ENCODE data around the gene RNASE12.
"Not testable (repeated sequence)": the region's sequence is repeated elsewhere in the genome, so short reads cannot be mapped to it uniquely, and the experiment has no call there.

Gene RNASE12

DNA sequence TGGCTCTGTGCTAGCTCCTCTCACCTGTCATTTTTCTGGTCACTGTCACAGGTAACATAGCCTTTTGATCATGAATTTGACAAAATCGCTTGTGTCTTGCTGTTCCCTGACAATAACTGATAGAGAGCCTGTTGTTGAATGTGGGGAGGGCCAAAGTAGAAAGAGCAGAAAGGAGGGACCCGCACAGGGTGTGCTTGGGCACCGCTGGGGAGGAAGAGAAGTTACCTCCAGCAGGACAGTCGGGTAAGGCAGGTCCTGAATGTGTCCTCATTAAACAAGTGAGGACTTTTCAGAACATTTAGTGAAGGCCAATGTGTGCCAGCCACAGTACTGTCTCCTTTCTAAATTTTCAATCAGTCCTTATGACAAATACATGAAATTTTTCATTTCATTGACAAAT, at the start of gene RNASE12:
RNASE12 (minus strand) TSS at position 142 of the 400 bp plus-strand sequence. CDS start 653 bp downstream, outside the sequence.
- no peak for DNase-seq

- peak; percentile 62 for DNase-seq
These were observed 41.9 kb upstream of the RNASE12 start for GRCh38 chr14:20632831-20633691.

GRCh38 chr14:20632448-20632830, 41.3 kb upstream of the RNASE12 start:
- peak; percentile 28 for DNase-seq

DNA sequence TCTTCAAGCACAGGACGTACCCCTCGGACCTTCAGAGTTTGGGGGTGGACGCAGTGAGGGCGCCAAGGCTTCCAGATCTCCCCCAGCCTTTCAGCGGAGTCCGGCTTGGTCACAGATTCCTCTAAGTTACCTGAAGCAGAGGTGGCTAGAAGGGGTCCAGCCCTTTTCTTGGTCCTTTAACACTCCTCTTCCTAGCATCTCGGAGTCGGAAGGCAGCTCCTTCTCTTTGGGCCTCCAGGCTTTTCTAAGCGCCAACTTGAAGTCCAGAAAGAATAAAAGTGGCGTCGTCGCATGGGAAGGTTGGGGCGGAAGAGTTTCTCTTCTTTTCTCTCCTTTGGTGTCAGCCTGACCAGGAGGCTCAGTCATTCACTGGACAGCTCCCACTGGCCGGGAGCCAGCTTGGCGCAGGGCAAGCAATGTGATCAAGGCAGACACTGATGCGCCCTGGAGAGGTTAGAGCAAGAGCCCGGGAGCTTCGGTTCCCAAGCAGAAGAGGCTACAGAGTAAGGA, 40.8 kb upstream of the RNASE12 start:
- DNase-seq, result no peak

- DNase-seq, result peak; percentile 52
These were observed 40.1 kb upstream of the RNASE12 start for GRCh38 chr14:20631023-20631879.

DNA sequence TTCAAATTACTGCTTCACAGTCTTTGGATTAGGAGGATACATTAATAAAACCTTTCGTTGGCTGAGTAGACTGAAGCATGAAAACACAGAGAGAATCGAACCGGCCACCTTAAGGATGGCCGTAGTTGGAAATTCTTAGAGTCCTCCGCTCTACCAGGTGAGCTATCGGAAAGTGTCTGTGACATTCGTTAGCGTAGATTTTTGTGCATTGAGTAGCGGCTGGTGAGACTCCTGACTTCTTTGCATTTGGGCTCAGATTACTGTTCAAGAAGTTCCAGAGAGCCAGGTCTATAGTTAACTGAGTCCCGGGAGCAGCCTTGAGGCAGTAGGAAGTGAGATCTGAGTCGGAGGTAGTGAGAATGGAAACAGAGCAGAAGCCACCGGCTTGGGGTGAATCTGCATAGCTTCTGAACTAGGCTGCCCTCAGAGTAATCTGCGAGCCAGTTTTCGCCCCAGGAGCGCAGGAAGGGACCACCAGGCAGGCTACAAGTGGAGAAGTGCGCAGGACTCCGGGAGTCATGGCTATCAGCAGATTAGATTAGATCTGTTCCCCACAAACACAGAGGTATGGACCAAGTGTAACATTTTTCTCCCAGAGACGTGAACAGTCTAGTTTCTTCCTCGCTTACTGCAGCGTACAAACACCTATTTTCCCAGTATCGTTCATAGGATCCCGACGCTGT, 39.3 kb upstream of the RNASE12 start:
- DNase-seq, result peak; percentile 28

- DNase-seq, result no peak
These were observed 37.1 kb upstream of the RNASE12 start for GRCh38 chr14:20628063-20628854.

GRCh38 chr14:20627346-20628027, 36.3 kb upstream of the RNASE12 start:
- no peak for DNase-seq

GRCh38 chr14:20626274-20626673, 35.1 kb upstream of the RNASE12 start:
- DNase-seq, result peak; percentile 14

DNA sequence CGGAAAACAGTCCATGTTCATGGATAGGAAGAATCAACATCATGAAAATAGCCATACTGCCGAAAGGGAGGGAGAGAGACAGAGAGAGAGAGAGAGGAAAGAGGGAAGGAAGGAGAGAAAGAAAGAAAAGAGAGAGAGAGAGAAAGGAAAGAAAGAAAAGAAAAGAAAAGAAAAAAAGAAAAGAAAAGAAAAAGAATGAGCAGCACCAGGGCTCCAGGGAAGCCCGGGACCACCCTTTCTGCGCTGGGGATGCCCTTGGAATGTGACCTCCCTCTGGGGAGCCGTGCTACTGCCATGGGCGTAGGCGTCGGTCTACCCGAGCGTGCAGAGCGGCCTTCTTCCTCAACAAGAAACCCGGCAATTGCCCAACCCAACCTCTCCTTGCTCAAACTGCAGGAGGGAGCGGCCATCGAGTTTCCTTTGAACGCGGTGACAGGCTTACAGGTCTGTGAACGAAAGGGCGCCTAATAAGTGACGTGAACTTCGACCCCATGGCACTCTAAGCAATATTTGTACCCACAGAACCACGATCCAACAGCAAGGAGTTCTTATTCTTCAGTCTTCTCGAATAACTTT, 33.4 kb upstream of the RNASE12 start:
- peak; percentile 44 for DNase-seq

GRCh38 chr14:20623798-20624197, 32.6 kb upstream of the RNASE12 start:
- no peak for DNase-seq

DNA sequence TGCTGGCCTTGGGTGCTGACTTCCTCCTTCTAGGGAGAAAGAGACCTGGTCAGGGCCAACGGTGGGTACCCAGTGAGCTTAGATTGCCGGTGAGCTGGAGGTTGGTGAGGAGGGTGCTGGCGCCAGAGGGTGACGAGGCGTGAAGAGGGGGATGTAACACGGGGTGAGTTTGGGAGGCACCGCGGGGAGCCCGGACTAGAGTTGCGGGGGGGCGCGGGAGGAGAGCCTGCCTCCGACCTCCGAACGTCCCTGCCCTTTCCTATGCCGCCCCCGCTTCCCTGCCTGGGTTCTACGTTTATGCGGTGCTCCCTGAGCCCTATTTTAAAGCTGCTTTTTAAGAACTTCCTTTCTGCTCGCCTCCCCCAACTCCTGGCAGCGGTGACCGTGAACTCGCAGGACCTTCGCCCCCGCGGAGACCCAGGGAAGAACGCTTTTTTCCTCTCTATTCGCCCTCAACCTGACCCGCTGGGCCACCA, 31.7 kb upstream of the RNASE12 start:
- no peak for DNase-seq

DNA sequence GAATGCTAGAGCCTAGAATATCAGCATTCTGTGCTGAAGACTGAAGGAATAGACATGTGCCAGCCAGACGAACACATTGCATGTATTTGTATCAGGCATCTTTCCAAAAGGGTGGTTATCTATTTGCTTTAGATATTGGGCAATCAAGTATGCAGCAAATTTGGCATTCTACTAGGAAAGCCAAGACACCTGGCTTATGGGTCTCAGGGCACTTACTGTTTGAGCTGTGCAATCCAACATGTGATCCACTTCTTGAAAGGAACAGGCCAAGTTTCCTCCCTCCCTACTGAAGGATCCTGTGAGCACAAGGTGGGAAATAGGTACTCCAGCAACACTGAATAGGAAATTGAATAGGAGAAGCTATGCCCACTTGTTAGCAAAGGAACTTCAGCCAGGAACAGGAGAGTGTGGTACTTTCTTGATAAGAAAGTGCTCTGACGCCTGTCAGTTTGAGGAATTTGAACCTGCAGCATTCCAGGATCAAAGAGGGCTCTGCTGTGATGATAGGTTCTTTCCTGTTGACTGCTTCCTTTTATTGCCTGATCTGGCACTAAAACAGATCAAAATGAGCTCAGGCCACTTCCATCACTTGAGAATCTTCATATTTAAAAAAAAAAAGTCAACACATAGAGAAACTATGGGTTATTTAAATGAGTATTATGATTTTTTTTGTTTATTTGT, 29.8 kb upstream of the RNASE12 start:
- DNase-seq, result no peak

- not testable (repeated sequence) for DNase-seq
These were observed 28.5 kb upstream of the RNASE12 start for GRCh38 chr14:20619688-20620087.

- no peak for DNase-seq
These were observed 27.1 kb upstream of the RNASE12 start for GRCh38 chr14:20618271-20618749.

DNA sequence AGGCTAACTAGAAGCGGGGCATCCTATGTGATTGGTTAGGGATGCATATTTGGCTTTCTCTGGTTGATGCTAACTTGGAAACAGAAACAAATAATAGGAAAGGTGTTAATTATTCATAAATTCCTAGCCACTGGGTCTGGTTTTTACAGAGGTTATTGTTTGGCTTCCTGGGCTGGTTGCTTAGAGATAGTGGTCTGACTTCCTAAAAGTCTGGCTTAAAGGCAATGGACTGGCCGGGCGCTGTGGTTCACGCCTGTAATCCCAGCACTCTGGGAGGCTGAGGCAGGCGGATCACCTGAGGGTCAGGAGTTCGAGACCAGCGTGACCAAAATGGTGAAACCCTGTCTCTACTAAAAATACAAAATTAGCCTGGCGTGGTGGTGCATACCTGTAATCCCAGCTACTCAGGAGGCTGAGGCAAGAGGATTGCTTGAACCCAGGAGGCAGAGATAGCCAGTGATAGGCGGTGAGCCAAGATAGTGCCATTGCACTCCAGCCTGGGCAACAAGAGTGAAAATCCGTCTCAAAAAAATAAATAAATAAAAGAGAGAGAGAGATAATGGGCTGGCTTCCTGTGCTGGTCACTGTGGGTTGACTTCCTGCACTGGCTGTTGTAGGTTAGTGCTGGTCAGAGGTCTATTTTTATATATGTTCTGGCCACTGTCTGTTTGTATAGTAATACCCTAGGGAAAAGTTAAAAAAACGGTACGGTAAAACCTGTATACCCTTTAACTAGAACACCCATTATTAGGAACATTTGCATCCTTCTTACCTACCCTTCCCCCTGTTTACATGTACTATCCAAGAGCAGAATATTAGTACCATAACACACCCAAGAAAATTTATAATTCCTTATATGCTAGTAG, 26.2 kb upstream of the RNASE12 start:
- DNase-seq, result no peak

DNA sequence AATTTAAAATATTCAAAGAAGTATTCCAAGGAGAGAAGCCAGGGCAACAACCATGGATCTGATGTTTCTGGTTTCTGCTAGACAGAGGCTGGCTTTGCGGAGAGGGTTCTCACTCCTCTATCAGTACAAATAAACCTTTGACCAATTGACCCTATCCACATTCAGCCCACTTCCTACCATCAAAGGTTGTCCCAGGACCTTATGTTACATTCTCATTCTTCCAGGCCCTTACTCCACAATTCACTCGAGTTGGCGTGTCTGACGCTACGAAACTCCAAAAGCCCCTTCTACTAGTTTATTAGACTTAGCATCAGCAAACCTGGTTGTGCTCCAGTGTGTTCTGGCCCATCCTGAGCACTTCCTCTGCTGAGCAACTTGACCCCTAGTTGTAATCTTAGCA, 24.8 kb upstream of the RNASE12 start:
- DNase-seq, result no peak

DNA sequence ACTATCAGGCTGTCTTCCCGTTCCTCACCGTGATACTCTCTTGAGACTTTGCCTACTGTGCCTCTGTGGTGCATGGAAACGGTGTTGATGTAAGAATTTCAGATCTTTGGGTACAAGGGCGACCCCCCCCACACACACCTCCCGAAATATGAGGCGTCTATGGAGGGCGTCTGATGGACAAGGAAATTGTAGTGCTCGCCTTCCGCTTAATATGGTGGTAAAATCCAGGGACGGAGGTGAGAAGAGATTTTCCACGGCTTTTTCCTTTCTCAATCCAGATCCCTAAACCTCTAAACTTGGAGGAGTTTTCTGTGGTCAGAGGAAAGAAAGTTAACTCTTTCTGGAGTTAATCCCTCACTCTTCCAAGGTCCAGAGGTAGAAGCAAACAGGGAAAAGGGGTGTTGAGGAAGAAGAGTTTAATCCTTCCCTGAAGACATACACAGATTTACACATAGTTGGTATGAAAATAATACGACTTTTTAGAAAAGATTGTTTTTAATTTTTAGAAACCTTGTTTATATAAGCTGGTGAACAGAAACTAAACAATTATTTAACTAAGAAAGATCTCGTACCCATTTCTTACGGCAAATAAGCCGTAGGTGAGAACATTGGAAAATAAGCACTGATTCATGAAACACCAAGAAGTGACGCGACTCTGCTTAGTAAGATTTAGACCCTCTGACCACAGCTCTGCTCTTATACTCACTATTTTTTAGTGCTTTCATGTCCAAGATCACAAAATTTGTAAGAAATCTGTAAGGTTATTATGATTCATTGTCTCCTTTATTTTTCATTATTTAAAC, 23.1 kb upstream of the RNASE12 start:
- DNase-seq, result peak; percentile 25
